GOT3 (cell line): ENCODE data around the gene GRIK5.
"Not testable (repeated sequence)": the region's sequence is repeated elsewhere in the genome, so short reads cannot be mapped to it uniquely, and the experiment has no call there.

ENCODE experiments used
- DNase-seq: peaks from one replicate; lab custom pipeline; 2025; ENCODE audit warnings: mixed read lengths; lab: John Stamatoyannopoulos, UW

The GRIK5 gene

DNA sequence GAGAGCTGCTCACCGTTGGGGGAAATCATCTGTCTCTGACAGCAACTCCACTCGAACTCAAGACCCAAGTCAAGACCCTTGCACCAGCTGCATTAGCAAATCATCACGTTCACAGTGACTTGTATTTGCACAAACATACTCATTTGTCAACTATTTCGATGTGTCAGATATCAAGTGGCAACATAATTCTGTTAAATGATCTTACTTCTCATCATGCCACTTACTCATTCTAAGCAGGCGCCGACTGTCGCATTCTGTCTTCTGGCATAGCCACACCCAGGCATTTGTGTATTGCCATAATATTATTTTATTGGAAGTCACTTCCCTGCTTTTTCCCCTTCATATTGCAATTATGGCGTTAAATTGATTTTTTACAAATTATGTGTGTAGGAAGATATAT is 53.0 kb downstream of the GRIK5 start:
- no peak for DNase-seq

DNA sequence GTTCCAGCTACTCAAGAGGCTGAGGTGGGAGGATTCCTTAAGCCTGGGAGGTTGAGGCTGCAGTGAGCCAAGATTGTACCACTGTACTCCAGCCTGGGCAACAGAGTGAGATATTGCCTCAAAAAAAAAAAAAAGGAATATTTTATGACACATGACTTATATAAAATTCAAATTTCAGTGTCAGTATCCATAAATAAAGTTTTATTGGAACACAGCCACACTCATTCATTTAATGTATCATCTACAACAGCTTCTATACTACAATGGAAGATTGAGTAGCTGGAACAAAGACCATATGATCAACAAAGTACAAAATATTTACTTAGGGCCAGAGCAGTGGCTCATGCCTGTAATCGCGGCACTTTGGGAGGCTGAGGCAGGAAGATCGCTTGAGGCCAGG is 57.3 kb downstream of the GRIK5 start:
- not testable (repeated sequence) for DNase-seq

DNA sequence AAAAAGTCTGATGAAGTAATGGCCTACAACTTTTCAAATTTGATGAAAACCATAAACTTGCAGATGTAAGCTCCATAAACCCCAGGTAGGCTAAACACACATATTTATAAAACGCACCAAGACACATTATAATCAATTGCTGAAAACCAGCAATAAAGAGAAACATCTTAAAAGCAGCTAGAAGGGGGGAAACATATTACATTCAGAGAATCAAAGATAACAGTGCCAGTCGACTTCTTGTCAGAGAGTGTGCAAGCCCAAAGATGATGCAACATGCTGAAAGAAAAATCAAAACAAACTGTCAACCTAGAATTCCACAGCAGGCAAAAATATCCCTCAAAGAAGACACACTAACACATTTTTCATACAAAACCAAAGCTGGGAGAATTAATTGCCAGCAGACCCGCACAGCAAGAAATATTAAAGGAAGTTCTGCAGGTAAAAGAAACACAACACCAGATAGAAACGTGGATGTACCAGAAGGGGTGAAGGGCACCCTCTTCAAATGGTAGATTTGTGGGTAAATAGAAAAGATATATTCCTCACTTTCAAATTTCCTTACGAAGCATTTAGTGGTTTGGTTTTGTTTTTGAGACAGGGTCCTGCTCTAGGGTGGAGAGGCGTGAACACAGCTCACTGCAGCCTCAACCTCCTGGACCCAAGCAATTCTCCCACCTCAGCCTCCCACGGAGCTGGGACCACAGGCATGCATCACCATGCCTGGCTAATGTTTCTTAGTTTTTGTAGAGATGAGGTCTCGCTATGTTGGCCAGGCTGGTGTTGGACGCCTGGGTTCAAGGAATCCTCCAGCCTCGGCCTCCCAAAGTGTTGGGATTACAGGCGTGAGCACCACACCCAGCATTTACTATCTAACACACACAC is 59.5 kb downstream of the GRIK5 start:
- no peak for DNase-seq

- no peak for DNase-seq
These were observed 63.4 kb downstream of the GRIK5 start for GRCh38 chr19:42006569-42006968.

DNA sequence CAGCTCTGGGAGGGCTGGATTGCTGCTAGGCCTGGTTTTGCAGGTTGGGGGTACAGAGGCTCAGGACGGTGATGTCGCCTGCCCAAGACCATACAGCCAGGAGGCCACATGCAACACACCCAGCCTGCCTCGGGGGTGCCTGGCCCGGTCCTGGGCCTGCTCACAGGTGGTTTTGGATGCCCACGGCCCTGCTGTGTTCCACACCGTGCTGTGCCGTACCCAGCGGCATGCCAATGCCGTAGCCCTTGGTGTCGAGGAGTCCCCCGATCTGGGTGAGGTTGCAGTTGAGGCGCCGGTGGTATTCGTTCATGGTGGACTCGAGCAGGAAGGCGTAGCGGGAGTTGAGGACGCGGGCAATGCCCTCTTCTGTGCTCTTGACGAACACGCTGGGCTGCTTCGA is 64.5 kb downstream of the GRIK5 start:
- no peak for DNase-seq

DNA sequence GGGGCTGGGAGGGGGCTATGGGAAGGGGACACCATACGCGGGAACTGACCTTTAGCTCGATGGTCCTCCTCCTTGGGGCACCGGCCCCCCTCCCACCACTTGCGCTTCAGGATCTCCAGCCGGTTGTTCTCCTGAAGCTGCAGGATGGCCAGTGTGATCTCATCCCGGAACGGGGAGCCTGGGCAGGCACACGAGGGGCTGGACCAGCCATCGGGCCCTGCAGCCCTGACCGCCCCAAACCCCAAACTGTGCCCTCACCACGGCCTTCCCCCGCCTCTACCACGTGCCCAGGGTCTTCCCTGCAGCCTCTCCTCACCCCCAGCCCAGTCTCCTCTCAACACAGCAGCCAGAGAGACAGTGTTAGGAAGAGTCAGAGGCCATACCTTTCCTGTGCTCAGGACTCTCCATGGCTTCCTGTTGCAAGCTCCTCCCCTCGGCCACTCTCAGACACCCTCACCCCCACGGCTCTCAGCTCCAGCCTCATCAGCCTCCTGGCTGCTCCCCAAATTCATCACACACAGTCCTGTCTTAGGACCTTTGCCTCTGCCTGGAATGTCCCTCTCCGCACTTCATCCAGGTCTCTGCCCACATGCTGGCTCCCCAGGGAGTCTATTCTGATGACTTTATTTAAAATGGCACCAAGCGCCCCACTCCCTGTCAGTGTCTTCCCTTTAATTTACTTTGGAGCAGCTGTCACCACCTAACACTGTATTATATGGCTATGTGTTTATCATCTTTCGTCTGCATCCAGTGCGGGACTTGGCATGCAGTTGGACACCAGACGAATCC is 66.3 kb downstream of the GRIK5 start:
- DNase-seq: no peak

- no peak for DNase-seq
These were observed 70.2 kb downstream of the GRIK5 start for GRCh38 chr19:41999878-42000208.

- DNase-seq: no peak
These were observed 70.7 kb downstream of the GRIK5 start for GRCh38 chr19:41999071-41999877.

DNA sequence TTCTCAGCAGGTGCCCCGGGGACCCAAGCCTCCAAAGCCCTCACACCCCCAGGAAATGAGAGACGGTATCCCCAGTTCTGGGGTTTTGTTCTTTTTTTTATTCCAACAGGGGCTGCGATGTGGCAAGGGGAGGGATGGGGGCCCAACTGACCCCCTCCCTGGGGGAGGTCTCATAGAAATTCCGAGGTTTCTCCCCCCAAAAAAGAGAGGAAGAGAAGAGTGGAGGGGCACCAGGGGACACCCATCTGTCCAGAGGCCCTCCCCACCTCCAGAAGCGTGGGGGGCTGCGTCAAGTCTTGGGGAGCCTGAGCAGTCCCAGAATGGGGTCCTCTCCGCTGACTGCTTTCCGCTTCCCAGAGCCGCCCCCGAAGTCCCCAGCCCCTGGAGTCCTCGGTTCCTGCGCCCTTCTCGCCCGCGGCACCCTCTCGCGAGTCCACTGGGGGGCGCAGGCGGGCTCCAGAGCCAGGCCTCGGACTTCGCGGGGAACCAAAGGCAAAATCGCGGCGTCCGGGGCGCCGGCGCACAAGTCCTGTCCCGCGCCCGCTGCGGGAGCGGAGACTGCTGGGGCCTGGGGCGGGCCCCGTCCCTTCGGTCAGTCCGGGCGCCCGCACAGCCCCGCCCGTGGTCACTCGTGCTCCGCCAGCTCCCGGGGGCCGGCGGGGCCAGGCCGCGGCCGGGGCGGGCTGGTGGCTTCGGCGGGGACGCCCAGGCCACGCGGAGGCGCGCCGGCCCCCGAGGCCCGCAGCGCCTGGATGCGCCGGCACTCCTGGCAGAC is 71.6 kb downstream of the GRIK5 start:
- no peak for DNase-seq

DNA sequence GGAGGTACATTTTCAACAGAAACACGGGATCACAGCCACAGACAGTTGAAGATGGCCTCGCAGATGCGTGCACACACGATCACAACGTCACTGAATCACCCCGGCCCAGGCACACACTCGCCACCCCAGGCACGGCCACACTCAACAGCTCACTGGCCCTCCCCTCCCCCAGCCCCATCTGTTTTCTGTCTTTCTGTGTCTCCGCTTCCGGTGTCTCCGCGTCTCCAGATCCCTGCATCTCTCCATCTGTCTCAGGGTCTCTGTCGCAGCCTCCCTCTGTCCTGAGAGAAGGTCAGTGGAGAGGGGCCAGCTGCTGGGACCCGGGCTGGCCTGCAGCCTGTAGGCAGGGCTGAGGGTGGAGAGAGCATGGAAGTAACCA is 72.2 kb downstream of the GRIK5 start:
- no peak for DNase-seq

- no peak for DNase-seq
These were observed 72.7 kb downstream of the GRIK5 start for GRCh38 chr19:41997121-41997850.

- DNase-seq: no peak
These were observed 73.8 kb downstream of the GRIK5 start for GRCh38 chr19:41995959-41996797.

DNA sequence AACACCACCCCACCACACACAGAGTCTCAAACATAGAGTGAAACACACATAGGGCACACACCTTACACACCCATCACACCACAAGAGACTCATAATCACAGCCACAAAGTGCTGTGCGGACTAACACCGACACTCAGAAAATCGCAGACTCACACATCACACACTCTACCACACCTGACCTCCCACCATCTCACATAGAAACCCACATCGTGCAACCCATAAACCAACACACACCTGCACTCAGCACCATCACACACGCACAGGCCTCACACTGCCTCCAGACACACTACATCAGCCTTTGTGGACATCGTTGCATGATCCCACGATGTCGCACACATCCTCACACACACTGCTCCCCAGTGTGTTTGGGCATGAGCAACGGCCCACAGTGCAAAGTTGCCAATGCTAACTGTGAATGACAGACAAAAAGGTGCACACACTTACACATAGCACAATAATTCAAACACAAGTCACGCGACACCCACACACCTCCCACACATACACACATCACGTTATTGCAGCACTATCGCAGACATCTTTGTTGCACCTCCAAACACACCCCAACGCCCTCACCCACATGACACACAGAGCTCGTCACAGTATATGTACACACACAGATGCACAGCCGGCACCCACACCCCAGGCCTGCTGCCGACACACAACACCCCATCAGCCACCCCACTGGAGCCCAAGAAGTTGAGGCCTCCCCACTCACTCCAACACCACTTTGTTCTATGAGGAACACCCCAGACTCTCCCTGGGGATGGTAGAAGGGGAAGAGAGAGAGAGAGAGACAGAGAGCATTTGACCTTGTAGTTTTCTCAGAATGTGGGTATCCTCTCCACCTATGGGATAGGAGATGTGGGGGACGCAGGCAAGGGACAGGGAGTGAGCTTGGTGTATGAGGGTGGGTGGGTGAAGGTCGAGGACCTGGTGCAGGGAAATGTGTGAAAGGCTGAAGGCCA is 74.7 kb downstream of the GRIK5 start:
- no peak for DNase-seq

DNA sequence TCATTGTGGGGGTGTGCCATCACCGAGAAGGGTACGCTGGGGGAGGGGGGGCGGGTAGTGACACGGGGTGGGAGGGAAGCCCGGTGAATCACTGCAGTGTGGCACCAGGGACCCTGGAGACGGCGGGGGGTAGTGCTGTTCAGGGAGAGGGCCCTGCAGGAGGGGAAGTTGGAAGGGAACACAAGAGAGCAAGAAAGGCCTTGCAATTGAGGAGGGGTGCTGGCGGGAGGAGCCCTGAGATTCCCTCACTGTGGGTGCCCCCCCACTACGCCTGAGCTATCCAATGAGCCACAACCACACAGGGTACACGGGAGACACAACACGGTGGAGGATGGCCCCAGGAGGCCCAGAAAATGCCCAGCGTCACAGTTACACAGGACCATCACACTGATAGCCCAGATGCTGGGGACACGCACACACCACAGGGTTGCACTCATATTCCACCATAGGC is 75.5 kb downstream of the GRIK5 start:
- DNase-seq: no peak

DNA sequence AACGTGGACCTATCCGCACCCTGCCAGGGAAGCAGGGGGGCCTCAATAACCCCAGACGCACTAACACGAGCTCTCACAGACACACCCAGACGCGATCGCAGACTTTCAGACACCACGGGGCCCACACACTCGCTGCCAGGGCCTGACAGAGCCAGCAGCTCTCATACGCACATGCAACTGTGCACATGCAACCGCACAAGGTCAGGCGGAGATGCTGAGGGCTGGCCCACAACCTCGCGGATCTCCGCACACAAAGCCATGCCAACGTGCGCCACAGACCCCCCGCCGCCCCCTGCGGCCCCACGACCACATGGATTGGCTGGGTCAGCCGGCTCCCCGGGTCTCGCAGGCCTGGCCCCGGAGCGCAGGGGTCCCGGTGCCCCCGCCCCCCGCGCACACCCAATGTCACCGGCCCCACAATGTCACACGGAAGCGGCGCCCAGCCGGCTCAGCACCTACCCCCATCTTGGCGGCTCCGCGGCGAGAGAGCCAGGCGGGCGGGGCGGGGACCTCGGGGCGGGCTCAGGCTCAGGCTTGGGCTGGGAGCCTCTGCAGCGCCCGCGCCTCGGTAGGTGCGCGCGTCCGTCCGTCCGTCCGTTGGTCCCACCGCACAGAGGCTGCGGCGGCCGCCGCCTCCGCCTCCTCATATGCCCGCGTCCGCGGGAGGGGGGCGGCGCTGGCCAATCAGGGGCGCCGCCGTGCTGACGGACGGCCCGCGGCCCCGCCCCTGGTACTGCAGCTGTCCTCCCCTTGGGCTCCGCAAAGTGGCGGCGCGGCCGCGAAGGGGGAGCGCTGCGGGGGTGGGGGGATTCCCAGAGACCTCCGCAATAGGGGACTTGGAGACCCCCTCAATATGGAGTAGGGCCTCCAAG is 76.2 kb downstream of the GRIK5 start, which contains the start of gene ATP1A3:
TSS of gene ATP1A3 (minus strand) at position 619 of the 872 bp plus-strand sequence. CDS start at position 465, 154 bp downstream.
- DNase-seq: no peak

DNA sequence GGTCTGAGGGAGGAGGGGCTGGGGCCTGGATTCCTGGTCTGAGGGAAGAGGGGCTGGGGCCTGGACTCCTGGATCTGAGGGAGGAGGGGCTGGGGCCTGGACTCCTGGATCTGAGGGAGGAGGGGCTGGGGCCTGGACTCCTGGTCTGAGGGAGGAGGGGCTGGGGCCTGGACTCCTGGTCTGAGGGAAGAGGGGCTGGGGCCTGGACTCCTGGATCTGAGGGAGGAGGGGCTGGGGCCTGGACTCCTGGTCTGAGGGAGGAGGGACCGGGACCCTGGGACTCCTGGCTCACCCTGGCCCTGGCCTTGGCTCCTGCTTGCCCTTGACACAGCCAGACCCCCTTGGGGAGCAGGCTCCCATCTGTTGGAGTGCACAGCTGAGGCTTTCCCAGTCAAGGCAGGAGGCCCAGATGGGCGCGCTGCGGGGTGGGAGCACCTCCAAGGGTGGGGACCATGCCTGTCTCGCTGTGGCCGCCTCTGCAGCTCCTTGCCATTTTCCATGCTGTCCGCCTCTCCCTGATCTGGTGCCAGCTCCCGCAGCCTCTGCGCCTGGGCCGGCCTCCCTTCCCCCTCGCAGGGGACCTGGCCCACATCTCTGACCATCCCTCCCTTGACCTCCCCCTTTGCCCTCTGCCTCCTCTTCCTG is 78.0 kb downstream of the GRIK5 start:
- not testable (repeated sequence) for DNase-seq

DNA sequence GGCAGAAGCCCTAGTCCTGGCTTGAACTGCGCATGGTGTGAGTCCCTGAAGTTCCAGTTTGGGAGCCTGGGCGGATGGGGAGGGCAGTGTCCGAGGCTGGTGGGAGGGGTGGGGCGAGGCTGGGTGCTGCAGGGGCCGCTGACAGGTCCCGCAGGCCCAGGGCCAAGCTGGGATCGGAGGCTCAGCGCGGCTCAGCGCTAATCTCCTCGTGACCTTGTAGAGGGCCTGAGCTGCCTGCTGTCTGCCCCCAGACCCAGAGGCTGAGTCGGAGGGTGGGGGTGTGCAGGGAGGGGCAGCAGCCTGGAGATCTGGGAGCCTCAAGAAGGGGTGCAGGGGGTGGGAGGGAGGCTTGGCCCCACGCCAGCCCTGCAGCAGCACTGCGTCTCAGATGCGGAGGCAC is 79.0 kb downstream of the GRIK5 start:
- no peak for DNase-seq
